ENCODE data around the gene SPRY2.

Gene SPRY2

DNA sequence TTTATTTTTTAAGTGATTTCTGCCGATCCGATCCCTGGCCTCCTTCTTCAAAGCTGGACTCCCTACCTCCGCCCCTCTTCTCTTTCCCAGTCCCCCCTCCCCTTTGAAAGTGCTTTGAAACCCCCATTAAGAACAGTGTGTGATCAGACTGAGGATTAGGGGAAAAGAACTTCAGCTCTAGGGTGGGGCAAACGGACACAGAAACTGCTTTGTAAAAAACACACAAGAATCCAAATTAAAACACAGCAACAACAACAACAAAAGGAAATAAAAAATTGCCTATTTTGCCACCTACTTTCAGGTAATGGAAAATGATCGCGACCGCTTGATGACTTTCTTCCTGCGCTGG lies 1.4 kb downstream of the SPRY2 start:
- Histone ChIP-seq H3K36me3 (ENCODE audit: control insufficient read depth, insufficient read depth, low read length) (peaks cover 8% of the 10 kb centered on the region), H3K27ac (ENCODE audit: low read length) (no peak overlapping the region), H3K27me3 (ENCODE audit: control insufficient read depth, insufficient read depth, low read length) (no peaks in the 10 kb centered on the region), H3K4me3 (ENCODE audit: low read length) (peak overlapping the region; percentile 85), H3K9me3 (ENCODE audit: control insufficient read depth, insufficient read depth, low read length) (no peaks in the 10 kb centered on the region), H3K4me1 (ENCODE audit: control insufficient read depth, insufficient read depth, low read length) (0 out of 2 replicates have a peak, but pooled peaks cover 1% of the 10 kb centered on the region)
- no CpG with 5 or more reads among the region's 8 CpGs for WGBS (ENCODE audit: insufficient coverage, insufficient read length)
- no peak for DNase-seq (ENCODE audit: low read depth, low spot score)

DNA sequence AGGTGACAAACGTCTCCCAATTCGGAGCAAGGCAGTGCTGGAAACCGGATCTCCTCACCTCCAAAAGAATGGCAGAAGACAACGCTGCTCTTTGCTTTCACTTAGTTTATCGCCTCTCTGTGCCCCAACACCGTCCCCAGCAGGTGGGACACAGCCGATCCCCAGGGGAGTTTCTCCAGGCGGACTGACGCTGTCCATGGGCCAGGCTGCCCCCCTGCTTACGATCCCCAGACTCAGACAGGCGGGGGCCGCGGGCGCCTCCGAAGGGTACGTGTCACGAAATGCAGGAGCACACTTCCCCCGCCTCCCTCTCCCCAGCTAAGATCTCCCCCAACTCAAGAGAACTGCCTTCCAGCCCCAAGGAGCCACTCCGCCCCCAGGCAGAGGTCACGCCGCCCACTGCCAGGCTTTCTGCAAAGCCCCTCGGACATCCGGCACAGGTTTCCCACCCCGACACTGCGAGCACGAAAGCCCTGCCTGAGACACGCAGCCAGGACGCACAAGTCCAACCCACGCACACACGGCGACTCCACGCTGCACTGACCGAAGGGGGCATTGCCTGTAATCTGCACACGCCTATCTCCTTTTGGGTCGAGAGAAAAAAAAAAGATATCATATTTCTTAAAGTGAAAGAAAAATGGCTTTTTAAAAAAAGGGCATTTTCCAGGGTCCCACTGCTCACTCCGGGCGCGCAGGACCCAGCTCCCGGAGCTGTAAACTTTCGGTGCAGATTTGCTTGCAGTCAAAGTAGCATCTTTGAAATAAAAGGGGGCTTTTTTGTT lies 2.0 kb downstream of the SPRY2 start:
- Histone ChIP-seq H3K36me3 (ENCODE audit: control insufficient read depth, insufficient read depth, low read length) (peaks cover 8% of the 10 kb centered on the region), H3K27me3 (ENCODE audit: control insufficient read depth, insufficient read depth, low read length) (no peaks in the 10 kb centered on the region), H3K27ac (ENCODE audit: low read length) (no peak overlapping the region), H3K4me1 (ENCODE audit: control insufficient read depth, insufficient read depth, low read length) (0 out of 2 replicates have a peak, but pooled peaks cover 1% of the 10 kb centered on the region), H3K4me3 (ENCODE audit: low read length) (peak overlapping the region; percentile 85), H3K9me3 (ENCODE audit: control insufficient read depth, insufficient read depth, low read length) (no peaks in the 10 kb centered on the region)
- no CpG with 5 or more reads among the region's 40 CpGs for WGBS (ENCODE audit: insufficient coverage, insufficient read length)
- DNase-seq (ENCODE audit: low read depth, low spot score) = no peak

DNA sequence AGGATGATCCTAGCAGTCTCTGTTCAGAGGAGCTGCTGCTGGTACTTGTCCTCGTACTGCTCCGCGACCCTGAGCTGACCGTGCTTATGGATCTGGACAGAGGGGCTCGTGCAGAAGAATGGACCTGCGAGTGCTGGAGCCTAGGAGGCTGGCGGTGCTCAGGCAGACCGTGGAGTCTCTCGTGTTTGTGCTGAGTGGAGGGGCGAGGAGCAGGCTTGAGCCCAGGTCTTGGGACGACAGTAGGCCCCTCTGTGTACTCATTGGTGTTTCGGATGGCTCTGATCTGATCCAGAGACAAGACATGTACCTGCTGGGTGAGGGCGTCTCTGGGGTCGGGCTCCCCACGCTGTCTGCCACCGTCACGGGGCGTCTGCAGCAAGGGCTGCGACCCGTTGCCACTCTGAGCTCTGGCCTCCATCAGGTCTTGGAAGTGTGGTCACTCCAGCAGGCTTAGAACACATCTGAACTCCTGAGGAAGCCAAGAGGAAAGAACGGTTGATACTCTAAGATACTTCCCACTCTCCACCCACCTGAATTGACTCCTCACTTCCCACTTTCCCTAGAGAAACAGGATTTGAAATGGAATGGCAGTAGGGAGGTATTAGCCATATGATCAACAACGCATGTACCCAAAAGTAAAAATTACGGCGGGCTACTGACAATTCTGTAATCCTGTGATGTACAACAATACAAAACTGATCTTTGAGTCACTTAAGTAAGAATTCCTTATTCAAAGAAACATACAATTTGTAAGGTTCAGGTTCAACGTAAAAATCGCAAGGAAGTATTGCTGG lies 3.4 kb downstream of the SPRY2 start:
- no peak for DNase-seq (ENCODE audit: low read depth, low spot score)
- no CpG with 5 or more reads among the region's 26 CpGs for WGBS (ENCODE audit: insufficient coverage, insufficient read length)
- no peaks in the 10 kb centered on the region for H3K4me1 ChIP-seq (ENCODE audit: control insufficient read depth, insufficient read depth, low read length)
- no peak overlapping the region for H3K27ac ChIP-seq (ENCODE audit: low read length)
- H3K27me3 ChIP-seq (ENCODE audit: control insufficient read depth, insufficient read depth, low read length) = no peaks in the 10 kb centered on the region
- H3K36me3 ChIP-seq (ENCODE audit: control insufficient read depth, insufficient read depth, low read length) = peaks cover 8% of the 10 kb centered on the region
- H3K4me3 ChIP-seq (ENCODE audit: low read length) = no peak overlapping the region
- H3K9me3 ChIP-seq (ENCODE audit: control insufficient read depth, insufficient read depth, low read length) = no peaks in the 10 kb centered on the region

DNA sequence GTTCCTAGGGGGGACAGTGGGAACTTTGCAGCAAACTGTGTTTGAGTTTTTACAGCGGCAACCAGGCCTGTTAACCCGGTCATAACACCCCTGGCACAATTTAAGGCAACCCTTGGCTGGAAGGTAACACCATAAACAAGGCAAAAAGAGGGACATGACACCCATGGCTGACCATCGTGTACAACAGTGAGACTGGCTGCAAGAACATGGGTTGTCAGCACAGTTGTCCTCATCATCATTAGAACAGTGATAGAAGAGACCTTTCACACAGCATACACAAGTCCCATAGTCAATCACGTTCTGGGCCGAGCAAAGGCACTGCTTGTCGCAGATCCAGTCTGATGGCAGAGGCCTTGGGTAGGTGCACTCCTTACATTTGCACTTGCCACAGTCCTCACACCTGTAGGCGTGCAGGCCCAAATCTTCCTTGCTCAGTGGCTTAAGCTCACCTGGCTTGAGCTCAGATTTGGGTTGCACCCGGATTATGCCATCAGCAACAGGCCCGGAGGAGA lies 4.1 kb downstream of the SPRY2 start:
- H3K9me3 ChIP-seq (ENCODE audit: control insufficient read depth, insufficient read depth, low read length) = no peaks in the 10 kb centered on the region
- no peak overlapping the region for H3K27ac ChIP-seq (ENCODE audit: low read length)
- no peak for DNase-seq (ENCODE audit: low read depth, low spot score)
- no peaks in the 10 kb centered on the region for H3K27me3 ChIP-seq (ENCODE audit: control insufficient read depth, insufficient read depth, low read length)
- no peaks in the 10 kb centered on the region for H3K4me1 ChIP-seq (ENCODE audit: control insufficient read depth, insufficient read depth, low read length)
- peaks cover 8% of the 10 kb centered on the region for H3K36me3 ChIP-seq (ENCODE audit: control insufficient read depth, insufficient read depth, low read length)
- no peak overlapping the region for H3K4me3 ChIP-seq (ENCODE audit: low read length)
- WGBS (ENCODE audit: insufficient coverage, insufficient read length) = no CpG with 5 or more reads among the region's 9 CpGs

DNA sequence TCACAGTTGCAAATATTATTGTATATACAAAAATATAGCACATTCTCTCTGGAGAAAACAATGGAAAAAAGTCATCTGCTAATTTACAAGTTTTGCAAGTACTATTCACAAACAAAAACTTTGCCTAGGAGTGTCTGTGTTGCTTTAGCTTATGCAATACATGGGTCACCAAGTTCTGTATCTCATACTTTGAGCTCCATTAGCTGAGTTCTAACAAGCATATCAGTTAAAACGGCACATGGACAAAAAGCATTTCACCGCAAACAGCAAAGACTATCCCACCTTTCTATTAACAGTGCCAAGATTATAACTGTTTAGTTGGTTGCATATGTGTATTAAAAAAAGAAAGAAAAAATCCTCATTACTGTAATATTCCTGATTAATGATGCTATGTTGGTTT lies 4.6 kb downstream of the SPRY2 start:
- DNase-seq (ENCODE audit: low read depth, low spot score) = no peak
- H3K36me3 ChIP-seq (ENCODE audit: control insufficient read depth, insufficient read depth, low read length) = peaks cover 8% of the 10 kb centered on the region
- H3K27ac ChIP-seq (ENCODE audit: low read length) = no peak overlapping the region
- no peak overlapping the region for H3K4me3 ChIP-seq (ENCODE audit: low read length)
- H3K4me1 ChIP-seq (ENCODE audit: control insufficient read depth, insufficient read depth, low read length) = no peaks in the 10 kb centered on the region
- WGBS (ENCODE audit: insufficient coverage, insufficient read length) = no CpG with 5 or more reads among the region's 2 CpGs
- no peaks in the 10 kb centered on the region for H3K27me3 ChIP-seq (ENCODE audit: control insufficient read depth, insufficient read depth, low read length)
- no peaks in the 10 kb centered on the region for H3K9me3 ChIP-seq (ENCODE audit: control insufficient read depth, insufficient read depth, low read length)

DNA sequence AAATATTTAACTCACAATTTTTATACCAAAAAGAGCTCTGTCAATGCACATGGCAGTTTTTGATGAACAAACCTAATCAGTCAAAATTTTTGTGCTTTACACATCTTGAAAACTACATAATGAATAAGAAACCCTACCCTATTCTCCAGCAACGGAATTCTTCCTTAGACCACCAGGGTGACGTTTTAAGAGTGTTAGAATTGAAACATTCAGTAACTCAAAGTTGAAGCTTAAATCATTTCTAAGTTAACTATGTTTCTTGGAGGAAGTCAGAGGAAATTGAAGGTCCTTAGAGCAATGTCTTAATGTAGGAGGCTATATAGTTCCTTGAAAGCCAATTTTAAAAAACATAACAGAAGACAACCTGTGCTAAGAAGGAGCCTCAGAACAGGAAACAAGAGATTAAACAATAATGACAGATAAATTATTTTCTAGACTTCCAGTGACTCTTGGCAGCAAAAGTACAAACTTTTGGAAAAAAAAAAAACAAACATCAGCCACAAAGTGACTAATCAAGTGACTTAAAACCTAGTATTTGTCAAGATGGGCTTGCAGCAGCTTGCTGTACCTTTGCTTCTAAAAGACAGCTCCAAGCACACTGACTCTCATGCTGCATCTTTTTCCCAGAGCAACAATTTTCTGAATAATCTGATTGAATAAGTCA lies 6.2 kb downstream of the SPRY2 start:
- WGBS (ENCODE audit: insufficient coverage, insufficient read length) = no CpG with 5 or more reads among the region's 2 CpGs
- H3K9me3 ChIP-seq (ENCODE audit: control insufficient read depth, insufficient read depth, low read length) = no peaks in the 10 kb centered on the region
- H3K4me3 ChIP-seq (ENCODE audit: low read length) = no peak overlapping the region
- peaks cover 8% of the 10 kb centered on the region for H3K36me3 ChIP-seq (ENCODE audit: control insufficient read depth, insufficient read depth, low read length)
- no peaks in the 10 kb centered on the region for H3K27me3 ChIP-seq (ENCODE audit: control insufficient read depth, insufficient read depth, low read length)
- no peaks in the 10 kb centered on the region for H3K4me1 ChIP-seq (ENCODE audit: control insufficient read depth, insufficient read depth, low read length)
- H3K27ac ChIP-seq (ENCODE audit: low read length) = no peak overlapping the region
- DNase-seq (ENCODE audit: low read depth, low spot score) = no peak

DNA sequence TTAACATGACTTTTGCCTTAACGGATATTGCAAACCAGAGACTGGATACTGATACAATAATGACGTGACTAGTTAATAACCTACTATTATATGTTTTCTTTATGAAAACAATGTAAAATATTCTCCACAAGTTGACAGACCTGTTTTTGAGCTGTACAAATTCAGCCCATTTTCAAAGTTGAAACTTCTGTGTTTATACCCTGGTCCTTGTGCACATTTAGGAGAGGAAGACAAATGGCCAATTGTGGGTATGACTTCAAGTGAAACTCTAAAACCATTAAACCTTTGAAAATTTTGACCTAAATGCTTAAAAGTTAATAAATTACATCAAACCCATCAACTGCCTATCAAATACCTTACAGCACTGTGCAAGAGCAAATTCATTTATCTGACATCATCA lies 8.9 kb downstream of the SPRY2 start:
- no peak overlapping the region for H3K27ac ChIP-seq (ENCODE audit: low read length)
- H3K4me3 ChIP-seq (ENCODE audit: low read length) = no peak overlapping the region
- no peaks in the 10 kb centered on the region for H3K4me1 ChIP-seq (ENCODE audit: control insufficient read depth, insufficient read depth, low read length)
- H3K9me3 ChIP-seq (ENCODE audit: control insufficient read depth, insufficient read depth, low read length) = no peaks in the 10 kb centered on the region
- WGBS (ENCODE audit: insufficient coverage, insufficient read length) = no CpG with 5 or more reads among the region's 2 CpGs
- H3K27me3 ChIP-seq (ENCODE audit: control insufficient read depth, insufficient read depth, low read length) = no peaks in the 10 kb centered on the region
- H3K36me3 ChIP-seq (ENCODE audit: control insufficient read depth, insufficient read depth, low read length) = peaks cover 4% of the 10 kb centered on the region
- DNase-seq (ENCODE audit: low read depth, low spot score) = no peak

DNA sequence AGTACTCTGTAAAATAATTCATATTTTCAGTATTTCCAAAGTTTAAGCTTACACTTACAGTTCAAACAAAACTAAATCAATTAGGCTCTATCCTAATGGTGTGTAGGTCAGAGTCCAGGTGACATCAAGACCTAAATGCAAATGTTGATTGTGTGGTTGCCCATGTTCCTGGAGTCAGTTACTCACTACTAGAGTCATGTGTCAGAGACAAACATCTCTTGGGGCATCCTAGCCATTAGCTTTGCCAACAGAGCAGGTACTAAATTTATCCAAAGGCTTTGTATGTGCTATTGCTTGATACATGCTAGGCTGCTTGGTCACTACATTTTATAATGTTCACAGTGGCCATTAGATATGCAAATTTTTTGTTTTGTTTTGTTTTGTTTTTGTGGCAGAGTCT lies 11.7 kb downstream of the SPRY2 start:
- Histone ChIP-seq H3K9me3 (ENCODE audit: control insufficient read depth, insufficient read depth, low read length) (no peaks in the 10 kb centered on the region), H3K27me3 (ENCODE audit: control insufficient read depth, insufficient read depth, low read length) (no peaks in the 10 kb centered on the region), H3K36me3 (ENCODE audit: control insufficient read depth, insufficient read depth, low read length) (no peaks in the 10 kb centered on the region), H3K4me3 (ENCODE audit: low read length) (no peak overlapping the region), H3K27ac (ENCODE audit: low read length) (no peak overlapping the region), H3K4me1 (ENCODE audit: control insufficient read depth, insufficient read depth, low read length) (no peaks in the 10 kb centered on the region)
- no peak for DNase-seq (ENCODE audit: low read depth, low spot score)

DNA sequence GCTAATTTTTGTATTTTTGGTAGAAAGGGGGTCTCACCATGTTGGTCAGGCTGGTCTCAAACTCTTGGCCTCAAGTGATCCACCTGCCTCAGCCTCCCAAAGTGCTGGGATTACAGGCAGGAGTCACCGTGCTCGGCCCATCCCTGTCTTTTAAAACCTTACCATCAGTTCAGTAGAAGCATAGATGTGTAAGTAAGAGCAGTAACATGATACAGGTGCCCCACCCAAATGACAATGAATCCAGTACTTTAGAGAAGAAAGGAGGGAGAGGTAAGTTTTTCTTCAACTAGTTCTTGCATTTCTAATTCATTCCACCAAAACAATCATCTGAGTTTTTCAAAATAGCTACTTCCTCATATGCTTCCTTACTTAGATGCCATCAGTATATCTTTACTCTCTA lies 21.9 kb downstream of the SPRY2 start:
- no CpG with 5 or more reads among the region's 2 CpGs for WGBS (ENCODE audit: insufficient coverage, insufficient read length)

DNA sequence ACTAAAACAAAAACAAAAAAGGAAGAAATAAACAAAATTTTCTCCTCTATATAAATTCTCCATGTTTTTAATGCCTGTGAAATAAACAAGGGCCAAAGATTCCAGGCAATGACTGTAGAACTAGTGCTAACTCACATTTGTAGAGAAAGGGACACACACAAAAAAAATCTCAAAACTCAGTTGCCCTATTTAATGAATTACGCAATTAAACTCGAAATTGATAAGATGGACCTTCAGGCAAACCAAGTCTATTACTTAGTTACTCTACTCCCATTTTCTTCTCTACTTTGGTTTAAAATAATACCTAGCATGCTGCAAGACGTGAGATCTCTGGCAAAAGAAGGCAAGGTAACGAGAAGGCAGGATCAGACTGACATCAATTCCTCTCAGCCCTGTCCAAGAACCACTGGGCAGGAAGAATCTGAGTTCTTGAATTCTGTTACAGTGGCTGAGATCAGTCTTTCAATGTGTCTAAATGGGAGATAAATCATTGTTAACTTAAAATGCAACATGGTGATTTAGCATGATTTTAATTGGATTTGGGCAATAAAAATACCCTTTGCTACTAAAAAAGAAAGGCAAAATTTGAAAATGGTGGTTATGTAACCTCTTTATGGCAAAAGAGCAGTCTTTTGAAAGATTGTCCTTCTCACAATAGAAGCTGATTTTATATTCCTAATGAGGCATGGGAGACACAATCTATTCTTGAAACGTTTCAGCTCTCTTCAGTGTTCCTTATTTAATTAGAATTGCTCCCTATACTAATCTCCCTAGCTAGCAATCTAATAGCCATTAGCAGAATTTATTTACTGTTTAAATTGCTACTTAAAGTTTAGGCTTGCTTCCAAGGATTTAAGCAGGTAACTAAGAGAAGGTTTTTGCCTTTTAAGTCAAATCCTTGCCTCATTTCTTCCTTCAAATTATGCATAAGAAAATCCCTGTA lies 25.9 kb downstream of the SPRY2 start:
- no peak overlapping the region for H3K27ac ChIP-seq (ENCODE audit: low read length)
- no CpG with 5 or more reads among the region's 5 CpGs for WGBS (ENCODE audit: insufficient coverage, insufficient read length)
- no peaks in the 10 kb centered on the region for H3K36me3 ChIP-seq (ENCODE audit: control insufficient read depth, insufficient read depth, low read length)
- no peak overlapping the region for H3K4me3 ChIP-seq (ENCODE audit: low read length)
- no peaks in the 10 kb centered on the region for H3K4me1 ChIP-seq (ENCODE audit: control insufficient read depth, insufficient read depth, low read length)
- DNase-seq (ENCODE audit: low read depth, low spot score) = no peak
- no peaks in the 10 kb centered on the region for H3K27me3 ChIP-seq (ENCODE audit: control insufficient read depth, insufficient read depth, low read length)
- H3K9me3 ChIP-seq (ENCODE audit: control insufficient read depth, insufficient read depth, low read length) = no peaks in the 10 kb centered on the region

More for the DNA sequence above, 21.9 kb downstream of the SPRY2 start:
- Histone ChIP-seq H3K9me3 (ENCODE audit: control insufficient read depth, insufficient read depth, low read length) (no peaks in the 10 kb centered on the region), H3K4me1 (ENCODE audit: control insufficient read depth, insufficient read depth, low read length) (no peaks in the 10 kb centered on the region), H3K36me3 (ENCODE audit: control insufficient read depth, insufficient read depth, low read length) (no peaks in the 10 kb centered on the region), H3K27me3 (ENCODE audit: control insufficient read depth, insufficient read depth, low read length) (no peaks in the 10 kb centered on the region), H3K4me3 (ENCODE audit: low read length) (no peak overlapping the region), H3K27ac (ENCODE audit: low read length) (no peak overlapping the region)
- DNase-seq (ENCODE audit: low read depth, low spot score) = no peak

Data from iPS DF 6.9 (cell line).